GM12892 (cell line): ENCODE results near the gene CCDC74B.

Experiments used
- POLR2A ChIP-seq: IDR thresholded peaks from 2 replicates; pipeline ENCODE4 v1.6.1; 2011; ENCODE audit warnings: low read depth, low read length, control low read depth
- TAF1 ChIP-seq: IDR thresholded peaks from 2 replicates; pipeline ENCODE4 v1.6.1; 2011; ENCODE audit warnings: low read depth, mild to moderate bottlenecking, control low read depth, low read length, borderline replicate concordance

DNA sequence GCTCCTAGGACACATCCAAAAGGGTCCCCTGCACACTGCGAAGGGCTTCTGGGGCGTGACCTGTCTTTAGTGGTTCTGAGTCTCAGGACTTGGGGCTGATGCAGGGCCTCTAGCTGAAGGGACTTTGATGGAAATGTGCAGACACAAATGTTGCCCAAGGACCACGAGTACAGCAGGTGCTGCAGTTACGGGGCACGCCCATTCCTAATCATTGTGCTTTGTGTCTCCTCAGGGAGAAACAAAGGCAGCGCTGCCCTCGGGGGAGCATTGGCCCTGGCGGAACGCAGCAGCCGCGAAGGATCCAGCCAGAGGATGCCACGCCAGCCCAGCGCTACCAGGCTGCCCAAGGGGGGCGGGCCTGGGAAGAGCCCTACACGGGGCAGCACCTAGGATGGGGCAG lies 45.3 kb upstream of the CCDC74B start:
- TF ChIP-seq POLR2A (no peak), TAF1 (no peak)
